HepG2 (cell line): ENCODE measurements around the gene B4GALT2.

Experiments
- EP300 ChIP-seq, 3 experiments: sonication (generic) in 1 of 3; formaldehyde crosslinking in 1 of 3; IDR thresholded peaks; 2 replicates each; pipeline versions ENCODE4 v1.5.1 to v1.6.1; 2011 to 2020; ENCODE audit warnings: low read depth in 2 of 3, low read length in 2 of 3, borderline replicate concordance in 1 of 3, improper control_type of control experiment in 1 of 3, mild to moderate bottlenecking in 1 of 3, missing genetic modification reagents in 1 of 3, moderate library complexity in 1 of 3
- TF ChIP-seq, protein P1 (sequence below): sonication (generic); formaldehyde crosslinking; IDR thresholded peaks from 2 replicates; pipeline ENCODE4 v1.4.0; 2020; ENCODE audit warnings: missing genetic modification reagents

GRCh38 chr1:44029260-44029910, 50.4 kb downstream of the B4GALT2 start:
- TF ChIP-seq, protein P1, sequence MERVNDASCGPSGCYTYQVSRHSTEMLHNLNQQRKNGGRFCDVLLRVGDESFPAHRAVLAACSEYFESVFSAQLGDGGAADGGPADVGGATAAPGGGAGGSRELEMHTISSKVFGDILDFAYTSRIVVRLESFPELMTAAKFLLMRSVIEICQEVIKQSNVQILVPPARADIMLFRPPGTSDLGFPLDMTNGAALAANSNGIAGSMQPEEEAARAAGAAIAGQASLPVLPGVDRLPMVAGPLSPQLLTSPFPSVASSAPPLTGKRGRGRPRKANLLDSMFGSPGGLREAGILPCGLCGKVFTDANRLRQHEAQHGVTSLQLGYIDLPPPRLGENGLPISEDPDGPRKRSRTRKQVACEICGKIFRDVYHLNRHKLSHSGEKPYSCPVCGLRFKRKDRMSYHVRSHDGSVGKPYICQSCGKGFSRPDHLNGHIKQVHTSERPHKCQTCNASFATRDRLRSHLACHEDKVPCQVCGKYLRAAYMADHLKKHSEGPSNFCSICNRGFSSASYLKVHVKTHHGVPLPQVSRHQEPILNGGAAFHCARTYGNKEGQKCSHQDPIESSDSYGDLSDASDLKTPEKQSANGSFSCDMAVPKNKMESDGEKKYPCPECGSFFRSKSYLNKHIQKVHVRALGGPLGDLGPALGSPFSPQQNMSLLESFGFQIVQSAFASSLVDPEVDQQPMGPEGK (CRISPR knock-in tag): no peak
- TF ChIP-seq EP300 (IDR thresholded peaks at IDR 0.05; ENCODE audit: low read depth in 2 of 2, low read length in 2 of 2) (no peak), EP300 (CRISPR knock-in tag; IDR thresholded peaks at IDR 0.05; ENCODE audit: borderline replicate concordance) (no peak)
